Kidney epithelial cell (primary cell): ENCODE data around the gene MYL9. TPM values are rescaled to one million over a fixed set of nuclear protein-coding genes. Genes with fewer than 3 reads are reported as not detected.

ENCODE experiments used
- DNase-seq: peaks from one replicate; pipeline ENCODE4 v3.0.0-alpha.2; 2010; ENCODE audit warnings: low read depth
- H3K27me3 ChIP-seq: 2 replicates; pipeline ENCODE4 v1.6.0; 2011; ENCODE audit warnings: low read length; ENCODE audit not compliant: control insufficient read depth, insufficient read depth
- H3K36me3 ChIP-seq: 2 replicates; pipeline ENCODE4 v1.5.1; 2011; ENCODE audit warnings: low read length; ENCODE audit not compliant: control insufficient read depth, insufficient read depth
- H3K4me3 ChIP-seq: 2 replicates; pipeline ENCODE4 v1.5.1; 2011; ENCODE audit warnings: low read depth, mild to moderate bottlenecking, control low read depth, low read length
- total RNA-seq: library from RNA; depleted of rRNA; stranded (reverse); fragments of >200 nt; gene quantifications from 2 replicates; pipeline ENCODE4 v1.2.3, GENCODE V29; 2015
- TF ChIP-seq, protein P1 (sequence below): IDR thresholded peaks from 2 replicates; pipeline ENCODE4 v1.5.1; 2011; ENCODE audit warnings: mild to moderate bottlenecking, moderate library complexity, low read length, control low read depth, inconsistent platforms; ENCODE audit not compliant: insufficient read depth, poor library complexity, severe bottlenecking

Gene MYL9
- total RNA-seq, 1 donor from 2014 or later: 58.5 TPM

DNA sequence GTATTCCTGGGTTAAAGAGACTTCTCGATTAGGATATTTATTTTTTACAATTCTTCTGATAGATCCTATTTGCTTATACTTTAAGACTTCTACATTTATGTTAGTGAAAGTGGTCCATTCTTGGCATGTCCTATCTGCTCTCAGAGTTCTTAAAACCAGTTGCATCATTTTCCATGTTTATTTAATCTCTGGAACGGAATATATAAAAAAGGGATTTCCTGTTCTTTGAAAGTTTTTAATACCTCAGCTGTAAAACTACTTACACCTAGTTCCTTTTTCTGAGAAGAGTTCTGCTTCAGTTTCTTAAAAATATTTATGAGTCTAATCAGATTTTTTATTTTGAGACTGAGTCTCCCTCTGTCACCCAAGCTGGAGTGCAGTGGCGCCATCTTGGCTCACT lies 18.0 kb upstream of the MYL9 start:
- Histone ChIP-seq H3K4me3 (no peak overlapping the region), H3K36me3 (peaks cover 3% of the 10 kb centered on the region), H3K27me3 (no peaks in the 10 kb centered on the region)
- TF ChIP-seq, protein P1, sequence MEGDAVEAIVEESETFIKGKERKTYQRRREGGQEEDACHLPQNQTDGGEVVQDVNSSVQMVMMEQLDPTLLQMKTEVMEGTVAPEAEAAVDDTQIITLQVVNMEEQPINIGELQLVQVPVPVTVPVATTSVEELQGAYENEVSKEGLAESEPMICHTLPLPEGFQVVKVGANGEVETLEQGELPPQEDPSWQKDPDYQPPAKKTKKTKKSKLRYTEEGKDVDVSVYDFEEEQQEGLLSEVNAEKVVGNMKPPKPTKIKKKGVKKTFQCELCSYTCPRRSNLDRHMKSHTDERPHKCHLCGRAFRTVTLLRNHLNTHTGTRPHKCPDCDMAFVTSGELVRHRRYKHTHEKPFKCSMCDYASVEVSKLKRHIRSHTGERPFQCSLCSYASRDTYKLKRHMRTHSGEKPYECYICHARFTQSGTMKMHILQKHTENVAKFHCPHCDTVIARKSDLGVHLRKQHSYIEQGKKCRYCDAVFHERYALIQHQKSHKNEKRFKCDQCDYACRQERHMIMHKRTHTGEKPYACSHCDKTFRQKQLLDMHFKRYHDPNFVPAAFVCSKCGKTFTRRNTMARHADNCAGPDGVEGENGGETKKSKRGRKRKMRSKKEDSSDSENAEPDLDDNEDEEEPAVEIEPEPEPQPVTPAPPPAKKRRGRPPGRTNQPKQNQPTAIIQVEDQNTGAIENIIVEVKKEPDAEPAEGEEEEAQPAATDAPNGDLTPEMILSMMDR: no peak
- no peak for DNase-seq

- TF ChIP-seq, protein P1: no peak
- Histone ChIP-seq H3K4me3 (no peak overlapping the region), H3K27me3 (no peaks in the 10 kb centered on the region), H3K36me3 (peaks cover 1% of the 10 kb centered on the region)
- DNase-seq: no peak
Observed at GRCh38 chr20:36525620-36526365, 15.5 kb upstream of the MYL9 start.

GRCh38 chr20:36526521-36527011 lies 14.8 kb upstream of the MYL9 start:
- TF ChIP-seq, protein P1: no peak
- Histone ChIP-seq H3K36me3 (peaks cover 1% of the 10 kb centered on the region), H3K27me3 (no peaks in the 10 kb centered on the region), H3K4me3 (no peak overlapping the region)
- no peak for DNase-seq

DNA sequence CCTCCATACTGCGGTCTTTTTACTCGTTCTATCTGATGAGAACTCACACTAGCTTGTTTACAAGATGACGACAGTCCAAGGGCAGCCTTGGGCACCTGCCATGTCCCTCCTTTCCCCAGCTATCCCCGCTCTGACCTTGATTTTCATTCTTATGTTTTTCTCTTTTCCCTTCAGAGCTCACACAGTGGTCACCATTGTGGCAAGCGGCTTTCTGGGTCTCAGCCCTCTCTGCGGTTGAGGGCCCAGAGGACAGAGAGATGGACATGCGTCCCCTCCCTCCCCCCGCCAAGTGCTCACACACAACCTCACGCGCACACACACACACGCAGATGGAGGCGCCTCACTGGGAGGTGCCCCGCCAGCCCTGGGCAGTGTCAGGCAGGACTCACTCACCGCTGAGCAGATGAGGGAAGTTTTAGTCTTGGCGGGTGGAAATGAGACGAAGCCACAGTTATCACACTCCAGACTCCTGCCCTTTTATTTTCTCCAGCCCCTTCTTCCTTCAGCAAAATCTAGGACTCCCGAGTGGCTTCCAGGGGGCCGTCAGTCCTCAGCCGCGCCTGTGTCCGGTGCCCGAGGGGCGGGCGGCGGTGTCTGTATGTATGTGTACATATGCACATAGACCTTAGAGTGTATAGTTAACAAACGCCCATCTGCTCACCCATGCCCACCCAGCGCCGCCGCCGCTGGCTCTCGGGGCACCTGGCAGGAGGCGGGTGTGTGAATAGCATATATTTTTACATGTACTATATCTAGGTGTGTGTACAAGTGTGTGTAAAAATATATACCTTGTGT lies 13.8 kb upstream of the MYL9 start:
- no peaks in the 10 kb centered on the region for H3K27me3 ChIP-seq
- peaks cover 1% of the 10 kb centered on the region for H3K36me3 ChIP-seq
- DNase-seq: no peak
- TF ChIP-seq, protein P1: no peak
- H3K4me3 ChIP-seq: no peak overlapping the region

- Histone ChIP-seq H3K36me3 (peaks cover 1% of the 10 kb centered on the region), H3K4me3 (no peak overlapping the region), H3K27me3 (no peaks in the 10 kb centered on the region)
- TF ChIP-seq, protein P1: no peak
- DNase-seq: no peak
Observed at GRCh38 chr20:36528176-36528874, 13.0 kb upstream of the MYL9 start.
